Endothelial cell of umbilical vein (primary cell): ENCODE data around the gene HIP1. TPM values are rescaled to one million over a fixed set of nuclear protein-coding genes. Genes with fewer than 3 reads are reported as not detected.

ENCODE experiments used
- BruUV-seq: library from RNA; stranded (reverse); fragments of 400-500 nt; replicated peaks from 2 replicates; lab custom pipeline; 2021; lab: Mats Ljungman, UMichigan
- CTCF ChIA-PET: fragments of 300-600, 350-600 bp; sonication (Branson Sonifier 250); formaldehyde crosslinking; loops from one replicate; lab custom pipeline; 2021; ENCODE audit warnings: antibody characterized with exemption, inconsistent platforms; lab: Charles Lee
- POLR2A ChIA-PET: fragments of 300-600, 350-600 bp; sonication (Branson Sonifier 250); formaldehyde crosslinking; loops from one replicate; lab custom pipeline; 2021; ENCODE audit warnings: antibody characterized with exemption, inconsistent platforms; lab: Charles Lee
- DNase-seq: peaks from one replicate; pipeline ENCODE4 v3.0.0-alpha.2; 2011; ENCODE audit warnings: low read depth, low spot score
- FAIRE-seq: peaks from 2 replicates; lab custom pipeline; 2011; peaks lifted over from hg19 to GRCh38; lab: Jason Lieb, UNC
- H2AFZ ChIP-seq: 2 replicates; pipeline ENCODE4 v1.6.0; 2012; ENCODE audit warnings: low read depth, low read length, control low read depth, inconsistent platforms
- H3K27ac ChIP-seq: 2 replicates; pipeline ENCODE4 v1.5.1; 2011; ENCODE audit warnings: low read depth, mild to moderate bottlenecking, control low read depth, low read length, moderate library complexity; ENCODE audit not compliant: insufficient read depth
- H3K27me3 ChIP-seq, 2 experiments: 2 replicates each; pipeline versions ENCODE4 v1.6.0 to v1.6.1; 2011; ENCODE audit warnings: low read length in 2 of 2, mixed read lengths in 1 of 2; ENCODE audit not compliant: control insufficient read depth in 2 of 2, insufficient read depth in 2 of 2
- H3K36me3 ChIP-seq, 2 experiments: 2 replicates in 1 of 2; 3 replicates in 1 of 2; pipeline ENCODE4 v1.5.1; 2011; ENCODE audit warnings: low read length in 2 of 2, mild to moderate bottlenecking in 1 of 2, moderate library complexity in 1 of 2; ENCODE audit not compliant: control insufficient read depth in 2 of 2, insufficient read depth in 2 of 2; ENCODE audit errors: extremely low read depth in 1 of 2
- H3K4me1 ChIP-seq: 3 replicates; pipeline ENCODE4 v1.5.1; 2011; ENCODE audit warnings: mild to moderate bottlenecking, low read length; ENCODE audit not compliant: control insufficient read depth, insufficient read depth; ENCODE audit errors: extremely low read depth
- H3K4me2 ChIP-seq: 2 replicates; pipeline ENCODE4 v1.6.1; 2011; ENCODE audit warnings: low read length, control low read depth, mixed read lengths; ENCODE audit not compliant: insufficient read depth
- H3K4me3 ChIP-seq, 3 experiments: fragments of 200-600 bp in 1 of 3; sonication (generic), shearing (Covaris generic) in 1 of 3; replicated peaks in 1 of 3; 2 replicates each; pipeline ENCODE4 v1.5.1; 2011 to 2016; ENCODE audit warnings: control low read depth in 3 of 3, low read length in 3 of 3, mild to moderate bottlenecking in 2 of 3, inconsistent platforms in 1 of 3, low read depth in 1 of 3, moderate library complexity in 1 of 3; ENCODE audit not compliant: insufficient read depth in 1 of 3
- H3K79me2 ChIP-seq: 2 replicates; pipeline ENCODE4 v1.6.0; 2012; ENCODE audit warnings: low read length, inconsistent platforms; ENCODE audit not compliant: control insufficient read depth, insufficient read depth
- H3K9ac ChIP-seq: replicated peaks from 2 replicates; pipeline ENCODE3; 2011; ENCODE audit warnings: low read length, control low read depth; ENCODE audit not compliant: insufficient read depth; ENCODE audit errors: extremely low read depth
- H3K9me1 ChIP-seq: replicated peaks from 3 replicates; pipeline ENCODE4 v1.6.0; 2011; ENCODE audit warnings: mild to moderate bottlenecking, low read length; ENCODE audit not compliant: control insufficient read depth, insufficient read depth; ENCODE audit errors: extremely low read depth
- H3K9me3 ChIP-seq: replicated peaks from 2 replicates; pipeline ENCODE4 v1.5.1; 2012; ENCODE audit warnings: low read length, inconsistent platforms; ENCODE audit not compliant: control insufficient read depth, insufficient read depth
- H4K20me1 ChIP-seq: replicated peaks from 2 replicates; pipeline ENCODE3; 2011; ENCODE audit warnings: mild to moderate bottlenecking, low read length; ENCODE audit not compliant: control insufficient read depth, insufficient read depth; ENCODE audit errors: extremely low read depth
- EZH2 ChIP-seq: IDR thresholded peaks from 2 replicates; pipeline ENCODE4 v1.6.1; 2012; ENCODE audit warnings: borderline replicate concordance, low read depth, mild to moderate bottlenecking, moderate library complexity, low read length, inconsistent platforms; ENCODE audit not compliant: severe bottlenecking
- FOS ChIP-seq: IDR thresholded peaks from 2 replicates; pipeline ENCODE4 v1.6.1; 2011; ENCODE audit warnings: mild to moderate bottlenecking, low read length, moderate library complexity, borderline replicate concordance; ENCODE audit not compliant: insufficient read depth
- GATA2 ChIP-seq: IDR thresholded peaks from 2 replicates; pipeline ENCODE4 v1.7.0; 2011; ENCODE audit warnings: low read depth, mild to moderate bottlenecking, moderate library complexity, mixed read lengths, low read length; ENCODE audit not compliant: insufficient read length, insufficient read depth
- MAX ChIP-seq: IDR thresholded peaks from 2 replicates; pipeline ENCODE4 v1.6.1; 2011; ENCODE audit not compliant: insufficient read depth, insufficient read length
- MYC ChIP-seq: IDR thresholded peaks from one replicate; pipeline ENCODE4 v1.6.1; 2011; ENCODE audit warnings: mild to moderate bottlenecking, low read depth, low read length
- POLR2A ChIP-seq: IDR thresholded peaks from 2 replicates; pipeline ENCODE4 v1.6.1; 2012; ENCODE audit warnings: low read depth, mild to moderate bottlenecking, control low read depth, low read length
- POLR2AphosphoS5 ChIP-seq: IDR thresholded peaks from 2 replicates; pipeline ENCODE4 v1.6.1; 2012; ENCODE audit warnings: low read depth, mild to moderate bottlenecking, control low read depth, low read length, moderate library complexity; ENCODE audit not compliant: insufficient read depth
- dilution Hi-C: fragments of 300-500 bp; cut with MboI; formaldehyde crosslinking; loops from one replicate; pipeline ENCODE4 v1.15.0; 2019; ENCODE audit warnings: low sequenced_read_pairs; ENCODE audit not compliant: extremely low pct_ligation_motif_present
- intact Hi-C: fragments of 100-400 bp; cut with micrococcal nuclease; formaldehyde crosslinking; loops from one replicate; pipeline ENCODE4 v1.10.0; 2022
- polyA plus RNA-seq, 4 experiments: library from polyadenylated mRNA; depleted of rRNA in 3 of 4; stranded (reverse) in 3 of 4; unstranded in 1 of 4; fragments of >200 nt; gene quantifications; 2 replicates each; pipeline versions ENCODE4 v1.2.1 to v1.2.3, GENCODE V29; 2011 to 2012; ENCODE audit warnings: missing spikeins in 1 of 4
- total RNA-seq: library from RNA; stranded (reverse); gene quantifications from 2 replicates; pipeline ENCODE4 v1.2.3, GENCODE V29; 2021

HIP1 gene
- total and polyA plus RNA-seq, 2 donors (not counting 3 experiments of a cell fraction or from before 2014, with no cell fraction given): 23.7 to 47.6 TPM

- Histone ChIP-seq H3K79me2 (no peaks in the 10 kb centered on the region), H3K4me1 (peaks cover 11% of the 10 kb centered on the region), H3K9ac (peak overlapping the region; percentile 25), H3K4me3 (peak overlapping the region; percentile 26 to 88 (median 57)), H3K27ac (no peak overlapping the region), H3K27me3 (no peaks in the 10 kb centered on the region), H3K9me3 (no peaks in the 10 kb centered on the region), H4K20me1 (no peaks in the 10 kb centered on the region), H3K36me3 (no peaks in the 10 kb centered on the region), H3K9me1 (no peaks in the 10 kb centered on the region), H2AFZ (peak overlapping the region; percentile 38), H3K4me2 (peak overlapping the region; percentile 33)
- no peak for TF ChIP-seq EZH2
- no peak for TF ChIP-seq POLR2A
- no peak for TF ChIP-seq MYC
- no peak for TF ChIP-seq POLR2AphosphoS5
- TF ChIP-seq MAX: no peak
- TF ChIP-seq GATA2: no peak
- no peak for TF ChIP-seq FOS
- ChIA-PET POLR2A (interaction anchor here (0.6 kb wide), 1 partner anchor 101 kb away, joined by 3 read pairs; no protein-coding TSS in a partner anchor), CTCF (interaction anchor here (1.4 to 2.1 kb wide), 2 partner anchors 117 to 124 kb away, joined by 3 to 10 read pairs; no protein-coding TSS in a partner anchor)
- DNase-seq: peak; percentile 36
- FAIRE-seq: peak; percentile 26
- intact Hi-C loops (loop anchor here (1.0 to 10.0 kb wide), 4 partner anchors 38 to 114 kb away; partner anchors contain the start of gene HIP1), dilution Hi-C loops (no loop called here)
- no TSS peak for BruUV-seq
Observed at GRCh38 chr7:75638594-75639070, 100.1 kb downstream of the HIP1 start.
